GM19023 (cell line): ENCODE results near the gene ARHGEF19.
"Not testable (repeated sequence)": the region's sequence is repeated elsewhere in the genome, so short reads cannot be mapped to it uniquely, and the experiment has no call there.

ENCODE experiments used
- ATAC-seq: cut with Tn5 transposase; IDR thresholded peaks from one replicate; pipeline ENCODE4 v1.9.1; 2021; ENCODE audit warnings: mild to moderate bottlenecking, moderate library complexity; ENCODE audit not compliant: unreplicated experiment

Gene ARHGEF19

DNA sequence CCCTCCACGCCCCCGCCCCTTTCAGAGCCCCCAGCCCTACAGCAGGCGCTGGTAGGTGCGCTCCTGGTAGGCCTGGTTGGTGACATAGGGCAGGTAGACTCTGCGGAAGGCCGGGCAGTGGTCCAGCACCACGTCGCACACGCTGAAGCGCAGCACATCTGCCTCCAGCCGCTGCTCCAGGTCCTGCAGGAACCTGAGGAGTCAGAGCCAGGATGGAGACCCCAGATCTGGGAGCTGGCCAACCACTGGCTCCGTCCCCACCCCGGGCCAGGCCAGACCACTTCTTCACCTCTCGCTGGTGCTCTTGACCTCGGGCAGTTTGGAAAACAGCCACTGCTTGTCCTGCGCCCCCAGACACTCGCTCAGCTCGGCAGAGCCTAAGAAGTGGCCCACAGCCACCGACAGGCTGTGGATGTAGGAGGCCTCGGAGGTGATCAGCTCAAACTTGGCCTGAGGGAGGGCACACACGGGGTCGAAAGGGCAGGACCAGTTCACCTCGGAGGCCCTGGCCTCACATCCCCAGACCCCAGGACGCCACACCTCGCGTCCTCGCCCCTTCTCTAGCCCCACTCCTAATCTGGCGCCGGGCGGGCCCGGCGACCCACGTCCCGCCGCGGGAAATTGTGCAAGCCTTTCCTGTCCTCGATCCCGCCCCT lies 6.4 kb downstream of the ARHGEF19 start:
- peak; percentile 20 for ATAC-seq

- ATAC-seq, result no peak
These were observed 7.1 kb downstream of the ARHGEF19 start for GRCh38 chr1:16205334-16205671.

GRCh38 chr1:16204634-16205333 lies 7.7 kb downstream of the ARHGEF19 start:
- no peak for ATAC-seq

- no peak for ATAC-seq
These were observed 8.2 kb downstream of the ARHGEF19 start for GRCh38 chr1:16204216-16204615.

DNA sequence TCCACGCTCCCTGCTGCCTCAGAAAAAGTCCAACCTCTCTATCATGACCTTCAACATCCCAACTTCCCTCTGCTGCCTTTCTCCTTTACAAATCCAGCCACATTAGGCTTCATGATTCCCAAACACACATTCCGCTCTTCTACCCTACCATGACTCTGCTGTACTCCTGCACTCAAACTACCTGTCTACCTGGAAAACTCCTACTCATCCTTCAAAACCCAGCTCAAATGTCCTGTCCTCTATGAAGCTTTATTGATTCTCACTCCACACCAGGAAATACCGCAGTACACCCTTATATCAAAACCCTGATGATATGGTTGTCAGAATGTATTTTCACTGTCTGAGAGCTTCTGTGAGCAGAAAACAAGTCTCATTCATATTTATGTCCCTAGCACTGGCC lies 8.9 kb downstream of the ARHGEF19 start:
- no peak for ATAC-seq

DNA sequence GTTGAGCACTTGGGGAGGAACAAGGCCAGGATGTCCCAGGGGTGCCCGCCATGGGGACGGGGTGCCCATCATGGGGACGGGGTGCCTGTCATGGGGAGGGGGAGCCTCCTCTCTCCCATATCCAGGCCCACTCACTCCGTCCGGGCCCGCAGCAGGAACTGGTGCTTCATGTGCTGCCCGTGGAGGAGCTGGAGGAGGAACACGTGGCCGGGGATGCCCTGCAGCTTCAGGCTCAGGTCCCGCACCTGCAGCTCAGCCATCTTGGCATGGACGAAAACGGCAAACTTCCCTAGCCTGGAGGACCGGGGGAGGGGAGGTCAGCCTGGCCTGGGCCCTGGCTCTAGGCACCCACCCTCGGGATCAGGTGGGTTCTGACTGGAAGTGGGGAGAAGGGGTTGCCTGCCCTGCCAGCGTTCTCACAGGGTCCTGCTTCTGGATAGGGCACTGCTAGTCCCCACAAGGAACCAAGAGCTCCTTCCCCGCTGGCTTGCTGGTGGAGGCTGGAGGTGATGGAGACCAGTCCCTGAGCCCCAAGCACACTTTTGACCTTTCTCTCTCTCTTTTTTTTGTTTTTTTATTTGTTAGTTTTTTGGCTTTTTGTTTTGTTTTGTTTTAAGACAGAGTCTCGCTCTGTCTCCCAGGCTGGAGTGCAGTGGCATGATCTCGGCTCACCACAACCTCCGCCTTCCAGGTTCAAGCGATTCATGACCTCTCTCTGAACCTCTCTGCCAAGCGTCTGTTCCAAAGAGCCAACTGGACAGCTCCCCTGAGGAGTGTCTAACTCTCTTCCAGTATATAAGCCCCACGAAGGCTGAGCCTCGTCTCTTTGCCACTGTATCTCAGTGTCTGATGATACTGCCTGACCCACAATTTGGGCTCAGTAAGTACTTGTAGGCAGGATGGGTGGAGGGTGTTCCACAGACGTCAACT lies 9.9 kb downstream of the ARHGEF19 start:
- no peak for ATAC-seq

DNA sequence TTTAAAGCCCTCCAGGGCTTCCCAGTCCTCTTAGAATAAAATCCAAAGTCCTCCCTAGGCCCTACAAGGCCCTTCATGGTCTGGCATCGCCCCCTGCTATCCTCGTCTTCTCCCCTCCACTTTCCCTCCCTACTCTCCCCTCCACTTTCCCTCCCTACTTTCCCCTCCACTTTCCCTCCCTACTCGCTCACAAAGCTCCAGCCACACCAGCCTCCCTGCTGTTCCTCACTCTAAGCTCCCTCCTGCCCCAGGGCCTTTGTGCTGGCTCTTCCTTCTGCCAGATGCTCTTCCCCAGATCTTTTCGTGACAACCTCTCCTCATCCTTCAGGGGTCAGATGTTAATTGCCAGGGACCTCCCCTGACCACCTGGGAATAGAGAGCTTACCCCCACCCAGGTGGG lies 12.8 kb downstream of the ARHGEF19 start:
- no peak for ATAC-seq

- ATAC-seq, result no peak
These were observed 13.3 kb downstream of the ARHGEF19 start for GRCh38 chr1:16199157-16199501.

DNA sequence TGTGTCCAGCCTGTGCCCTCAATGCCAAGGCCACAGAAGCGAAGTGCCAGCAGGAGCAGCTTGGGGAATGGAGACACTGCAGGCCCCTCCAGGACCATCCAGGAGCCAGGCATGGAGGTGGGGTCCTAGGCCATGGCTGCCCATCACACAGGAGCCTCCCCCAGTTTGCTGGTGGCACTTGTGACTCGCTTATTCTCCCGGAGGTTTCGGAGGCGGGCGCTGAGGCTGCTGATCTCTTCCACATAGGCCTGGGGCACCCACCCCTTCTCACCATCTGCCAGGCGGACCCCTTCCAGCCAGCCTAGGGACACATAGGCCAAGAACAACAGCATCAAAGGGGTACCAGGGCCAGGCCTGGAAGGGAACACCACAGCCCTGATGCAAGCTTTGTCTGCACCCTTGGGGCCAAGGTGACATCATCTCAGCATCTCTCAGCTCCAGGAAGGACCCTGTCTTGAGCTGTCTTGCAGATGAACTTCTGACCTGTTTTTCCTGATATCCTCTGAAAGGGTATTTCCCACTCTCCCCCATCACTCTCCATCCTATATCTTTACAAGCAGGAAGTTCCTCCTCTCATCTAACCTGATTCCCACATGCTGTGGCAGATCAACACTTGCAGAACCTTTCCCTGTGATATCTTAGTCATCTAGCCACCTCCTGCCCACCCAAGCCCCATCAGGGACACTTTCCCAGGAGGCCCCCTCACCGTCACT lies 13.9 kb downstream of the ARHGEF19 start:
- no peak for ATAC-seq

DNA sequence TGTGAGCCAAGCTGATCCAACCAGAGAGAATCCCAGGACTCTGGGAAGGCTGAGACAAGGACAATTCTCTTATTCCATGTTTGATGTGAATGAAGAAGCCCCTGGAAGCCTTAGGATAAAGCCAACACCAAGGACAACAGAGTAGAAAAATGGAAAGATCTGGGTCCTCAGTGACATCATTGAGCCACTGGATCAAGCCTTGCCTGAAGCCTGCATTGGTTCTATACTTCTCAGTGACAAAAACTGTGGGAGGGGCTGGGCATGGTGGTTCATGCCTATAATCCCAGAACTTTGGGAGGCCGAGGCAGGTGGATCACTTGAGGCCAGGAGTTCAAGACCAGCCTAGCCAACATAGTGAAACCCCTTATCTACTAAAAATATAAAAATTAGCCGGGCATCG lies 15.6 kb downstream of the ARHGEF19 start:
- ATAC-seq, result no peak

DNA sequence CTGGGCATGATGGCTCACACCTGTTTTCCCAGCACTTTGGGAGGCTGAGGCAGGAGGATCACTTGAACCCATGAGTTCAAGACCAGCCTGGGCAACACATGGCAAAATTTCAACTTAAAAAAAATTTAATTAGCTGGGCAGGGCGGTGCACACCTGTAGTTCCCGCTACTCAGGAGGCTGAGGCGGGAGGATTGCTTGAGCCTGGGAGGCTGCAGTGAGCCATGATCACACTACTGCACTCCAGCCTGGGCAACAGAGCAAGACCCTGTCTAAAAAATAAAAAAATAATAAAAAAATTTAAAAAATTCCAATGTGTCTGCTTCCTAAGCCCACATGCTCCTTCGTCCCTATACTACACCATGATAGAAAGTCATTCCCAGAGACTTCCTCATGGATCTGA lies 16.3 kb downstream of the ARHGEF19 start:
- ATAC-seq, result not testable (repeated sequence)

DNA sequence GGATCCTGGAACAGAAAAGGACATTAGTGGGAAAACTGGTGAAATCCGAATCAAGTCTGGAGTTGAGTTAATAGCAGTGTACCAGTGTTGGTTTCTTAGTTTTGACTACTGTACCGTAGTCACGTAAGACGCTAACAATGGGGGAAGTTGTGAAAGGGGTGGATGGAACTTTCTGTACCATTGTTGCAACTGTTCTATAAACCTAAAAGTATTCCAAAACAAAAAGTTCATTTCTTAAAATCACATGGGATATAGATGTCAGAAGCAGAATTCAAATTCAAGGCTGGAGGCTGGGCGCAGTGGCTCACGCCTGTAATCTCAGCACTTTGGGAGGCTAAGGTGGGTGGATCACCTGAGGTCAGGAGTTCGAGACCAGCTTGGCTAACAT lies 16.9 kb downstream of the ARHGEF19 start:
- no peak for ATAC-seq

GRCh38 chr1:16191916-16192546 lies 20.4 kb downstream of the ARHGEF19 start:
- ATAC-seq, result no peak

DNA sequence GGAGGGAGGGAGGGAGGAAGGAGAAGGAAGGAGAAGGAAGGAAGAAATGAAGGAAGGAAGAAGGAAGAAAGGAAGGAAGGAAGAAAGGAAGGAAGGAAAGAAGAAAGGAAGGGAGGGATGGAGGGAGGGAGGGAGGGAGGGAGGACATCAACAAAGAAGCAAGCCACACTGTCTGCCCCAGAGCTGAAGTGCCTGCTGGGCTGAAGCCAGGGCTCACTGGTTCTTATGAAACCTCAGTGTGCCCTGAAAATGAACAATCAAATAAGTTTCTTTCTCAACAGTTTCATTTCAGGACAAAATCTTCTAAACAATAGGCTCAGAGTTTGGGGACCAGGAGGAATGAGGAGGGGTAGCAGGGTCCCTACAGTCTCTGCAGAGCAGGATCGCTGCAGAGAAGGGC lies 21.1 kb downstream of the ARHGEF19 start:
- no peak for ATAC-seq

- no peak for ATAC-seq
These were observed 22.4 kb downstream of the ARHGEF19 start for GRCh38 chr1:16189921-16190621.

DNA sequence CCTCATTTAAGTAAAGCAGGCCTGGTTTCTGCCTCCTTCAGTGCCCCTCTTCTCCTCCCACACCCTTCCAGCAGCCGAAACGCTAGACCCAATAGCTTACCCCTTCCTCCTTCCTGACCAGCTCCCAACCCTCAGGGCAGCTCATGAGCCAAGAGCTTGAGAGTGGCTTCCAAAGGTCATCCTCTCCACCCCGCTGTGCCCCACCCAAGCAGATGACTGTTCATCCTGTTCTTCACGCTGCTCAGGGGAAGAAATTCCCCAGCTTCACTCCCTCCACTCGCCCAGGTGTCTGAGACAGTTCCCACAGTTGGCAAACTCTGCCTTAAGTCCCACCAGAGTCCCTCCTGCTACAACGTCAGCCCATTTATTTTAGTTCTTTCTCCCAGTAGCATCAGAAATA lies 23.4 kb downstream of the ARHGEF19 start:
- no peak for ATAC-seq

GRCh38 chr1:16187748-16188401 lies 24.6 kb downstream of the ARHGEF19 start:
- no peak for ATAC-seq

- ATAC-seq, result no peak
These were observed 25.7 kb downstream of the ARHGEF19 start for GRCh38 chr1:16186655-16187235.

DNA sequence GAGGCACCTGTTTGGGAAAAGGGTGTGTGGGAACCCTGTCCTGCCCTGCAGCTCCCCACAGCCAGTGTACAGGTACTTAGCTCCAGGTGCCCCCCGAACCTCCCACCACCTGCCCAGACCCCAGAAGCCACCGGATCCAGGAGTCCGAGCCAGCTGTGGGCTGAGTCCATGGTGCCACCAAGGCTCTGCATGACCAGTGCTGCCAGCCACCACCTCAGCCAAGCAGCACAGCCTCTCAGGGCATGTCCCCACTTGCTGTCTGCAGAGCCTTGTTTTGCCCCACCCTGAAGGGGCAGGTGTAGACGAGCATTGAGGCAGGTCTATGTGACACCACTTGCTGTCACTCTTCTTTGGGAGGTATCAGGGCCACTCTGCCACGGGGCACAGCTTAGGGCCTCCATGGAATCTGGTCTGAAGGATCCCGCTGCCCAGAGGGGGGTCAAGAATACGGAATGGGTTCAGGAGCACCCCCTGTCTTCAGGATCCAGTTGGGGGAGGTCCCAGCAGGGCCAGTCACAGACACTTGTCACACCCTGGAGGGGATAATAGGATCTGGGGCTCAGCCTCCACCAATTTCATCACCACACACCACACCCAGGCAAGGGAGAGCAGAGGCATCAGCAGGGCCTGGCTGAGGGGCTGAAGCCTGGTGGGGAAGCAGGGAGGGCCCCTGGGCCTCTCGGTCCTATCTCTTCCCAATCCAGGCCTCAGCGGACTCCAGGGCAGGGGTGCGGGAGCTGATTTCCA lies 27.7 kb downstream of the ARHGEF19 start:
- no peak for ATAC-seq
